ENCODE data around the gene TRPM4. TPM values are rescaled to one million over a fixed set of nuclear protein-coding genes. Genes with fewer than 3 reads are reported as not detected.
"Not testable (repeated sequence)": the region's sequence is repeated elsewhere in the genome, so short reads cannot be mapped to it uniquely, and the experiment has no call there.

TRPM4 gene
- total and polyA plus RNA-seq, 2 experiments from 2014 or later: 74.2 to 106 TPM

DNA sequence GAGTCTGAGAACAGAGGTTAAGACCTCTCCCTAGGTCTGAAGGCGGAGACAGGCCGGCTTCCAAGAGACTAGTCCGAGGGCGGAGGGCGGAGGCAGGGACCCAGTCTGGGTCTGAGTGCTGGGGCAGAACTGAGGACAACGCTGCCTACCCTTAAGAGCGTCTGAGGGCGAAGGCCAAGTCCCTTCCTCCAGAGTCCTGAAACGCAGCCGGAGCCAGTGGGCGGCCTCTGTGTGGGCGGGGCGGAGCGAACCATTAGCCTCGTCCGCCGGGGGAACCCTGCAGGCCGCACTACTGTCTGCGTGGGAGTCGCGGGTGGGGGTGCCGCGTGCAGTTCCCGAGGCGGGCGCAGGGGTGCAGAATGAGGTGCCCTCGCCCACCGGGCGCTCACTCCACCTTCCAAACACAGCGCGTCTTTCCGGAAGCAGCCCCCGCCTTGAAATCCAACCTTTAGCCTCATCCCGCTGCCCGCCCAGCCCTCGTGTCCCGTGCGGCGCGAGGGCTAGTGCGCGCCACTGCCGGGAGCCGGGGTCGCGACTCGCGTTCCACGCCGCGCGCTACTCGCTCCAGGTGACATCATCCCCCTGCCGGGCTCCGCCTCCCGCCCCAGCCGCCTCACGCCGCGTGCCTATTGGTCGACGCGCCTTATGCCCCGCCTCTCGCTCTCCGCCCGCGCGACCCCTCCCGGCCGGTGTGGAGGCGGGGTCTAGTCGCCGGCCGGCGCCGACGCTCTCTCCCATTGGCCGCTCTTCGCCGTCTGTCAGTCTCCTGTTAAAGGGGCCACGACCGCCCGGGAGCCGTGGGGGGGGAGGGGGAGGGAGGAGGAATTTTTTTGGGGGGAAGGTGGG lies 38.8 kb upstream of the TRPM4 start, which contains the start of gene C19orf73:
C19orf73 (minus strand) TSS at position 579 of the 846 bp plus-strand sequence; CDS start at position 458, 121 bp downstream.
- TF ChIP-seq, protein P1, sequence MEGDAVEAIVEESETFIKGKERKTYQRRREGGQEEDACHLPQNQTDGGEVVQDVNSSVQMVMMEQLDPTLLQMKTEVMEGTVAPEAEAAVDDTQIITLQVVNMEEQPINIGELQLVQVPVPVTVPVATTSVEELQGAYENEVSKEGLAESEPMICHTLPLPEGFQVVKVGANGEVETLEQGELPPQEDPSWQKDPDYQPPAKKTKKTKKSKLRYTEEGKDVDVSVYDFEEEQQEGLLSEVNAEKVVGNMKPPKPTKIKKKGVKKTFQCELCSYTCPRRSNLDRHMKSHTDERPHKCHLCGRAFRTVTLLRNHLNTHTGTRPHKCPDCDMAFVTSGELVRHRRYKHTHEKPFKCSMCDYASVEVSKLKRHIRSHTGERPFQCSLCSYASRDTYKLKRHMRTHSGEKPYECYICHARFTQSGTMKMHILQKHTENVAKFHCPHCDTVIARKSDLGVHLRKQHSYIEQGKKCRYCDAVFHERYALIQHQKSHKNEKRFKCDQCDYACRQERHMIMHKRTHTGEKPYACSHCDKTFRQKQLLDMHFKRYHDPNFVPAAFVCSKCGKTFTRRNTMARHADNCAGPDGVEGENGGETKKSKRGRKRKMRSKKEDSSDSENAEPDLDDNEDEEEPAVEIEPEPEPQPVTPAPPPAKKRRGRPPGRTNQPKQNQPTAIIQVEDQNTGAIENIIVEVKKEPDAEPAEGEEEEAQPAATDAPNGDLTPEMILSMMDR (IDR thresholded peaks at IDR 0.05; ENCODE audit: low read depth, low read length): no peak
- peak; percentile 97 for DNase-seq (ENCODE audit: low read depth in 1 of 2, low spot score in 1 of 2)
- Histone ChIP-seq H3K4me1 (ENCODE audit: low read depth) (peaks cover 11% of the 10 kb centered on the region), H3K27ac (peak within 1 kb of the TSS; percentile 94), H3K36me3 (no peaks in the 10 kb centered on the region), H3K27me3 (peaks cover 15% of the 10 kb centered on the region), H3K4me3 (peak within 1 kb of the TSS; percentile 66), H3K9me3 (ENCODE audit: low read depth) (no peaks in the 10 kb centered on the region)

DNA sequence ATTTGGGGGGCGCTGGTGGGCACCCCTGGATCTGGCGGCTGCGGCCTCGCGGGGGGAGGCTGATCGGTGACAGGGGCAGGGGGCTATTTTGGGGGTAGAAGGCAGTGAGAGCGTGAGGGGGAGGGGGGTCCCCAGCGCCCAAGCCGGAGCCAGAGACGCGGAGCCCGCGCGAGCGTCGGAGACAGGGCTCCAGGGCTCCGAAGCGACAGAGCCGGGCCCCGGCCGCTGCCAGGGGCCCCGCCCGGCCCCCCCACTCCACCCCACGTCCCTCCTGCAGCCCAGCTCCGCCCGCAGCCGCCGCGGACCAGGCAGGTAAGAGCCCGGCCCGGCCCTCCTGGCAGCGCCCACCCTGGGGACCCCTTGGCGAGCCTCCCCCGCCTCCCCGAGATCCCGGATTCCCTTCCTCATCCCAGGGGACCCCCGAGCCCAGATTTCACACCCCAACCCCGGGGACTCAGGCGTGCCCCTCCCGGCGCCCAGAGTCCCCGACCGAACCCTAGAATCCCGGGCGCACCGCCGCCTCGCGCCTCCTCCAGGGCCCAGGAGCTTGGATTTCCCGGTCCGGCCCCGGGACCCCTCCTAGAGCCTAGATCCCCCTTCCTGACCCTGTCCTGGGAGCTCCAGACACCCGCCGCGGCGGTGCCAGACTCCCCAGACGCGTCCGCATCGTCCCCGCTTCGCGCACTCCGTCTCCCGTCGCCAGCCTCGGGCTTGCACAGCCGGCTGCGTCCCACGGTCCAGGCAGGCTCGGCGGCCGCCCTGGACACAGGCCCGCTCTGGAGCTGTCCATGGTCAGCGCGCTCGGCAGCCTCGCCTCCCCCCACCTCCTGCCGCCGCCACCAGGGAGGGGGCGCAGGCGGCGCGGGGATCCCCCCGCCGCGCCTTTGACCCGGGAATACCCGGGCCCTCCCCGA lies 37.9 kb upstream of the TRPM4 start, which contains the start of gene PPFIA3:
PPFIA3 (plus strand) TSS at position 134 of the 914 bp plus-strand sequence. CDS start 8,330 bp downstream, outside the sequence.
- H3K27me3 ChIP-seq: peaks cover 15% of the 10 kb centered on the region
- TF ChIP-seq, protein P1 (IDR thresholded peaks at IDR 0.05; ENCODE audit: low read depth, low read length): no peak
- peak within 1 kb of the TSS; percentile 94 for H3K27ac ChIP-seq
- no peaks in the 10 kb centered on the region for H3K9me3 ChIP-seq (ENCODE audit: low read depth)
- peak within 1 kb of the TSS; percentile 66 for H3K4me3 ChIP-seq
- H3K4me1 ChIP-seq (ENCODE audit: low read depth): peaks cover 11% of the 10 kb centered on the region
- H3K36me3 ChIP-seq: no peaks in the 10 kb centered on the region
- peak; percentile 73 to 91 for DNase-seq (ENCODE audit: low read depth in 1 of 2, low spot score in 1 of 2)

DNA sequence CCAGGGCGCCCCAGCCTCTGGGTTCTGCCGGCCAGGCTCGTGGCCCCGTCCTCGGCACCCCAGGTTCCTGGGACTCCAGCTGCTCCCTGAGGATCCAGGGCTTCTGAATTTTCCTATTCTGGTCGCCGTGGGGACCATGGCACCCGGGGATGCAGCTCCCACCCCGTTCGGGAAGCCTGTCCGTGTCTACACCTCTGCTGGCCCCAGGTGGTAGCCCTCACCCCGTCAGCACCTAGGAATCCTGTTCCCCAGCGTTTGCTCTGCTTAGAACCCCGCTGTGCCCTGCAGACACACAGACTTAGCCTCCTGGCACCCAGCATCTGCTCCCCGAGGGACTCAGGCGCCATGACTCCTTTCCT lies 37.3 kb upstream of the TRPM4 start:
- Histone ChIP-seq H3K4me3 (no peak overlapping the region), H3K27ac (no peak overlapping the region), H3K4me1 (ENCODE audit: low read depth) (peaks cover 9% of the 10 kb centered on the region), H3K27me3 (peaks cover 15% of the 10 kb centered on the region), H3K9me3 (ENCODE audit: low read depth) (no peaks in the 10 kb centered on the region), H3K36me3 (no peaks in the 10 kb centered on the region)
- DNase-seq (ENCODE audit: low read depth in 1 of 2, low spot score in 1 of 2): no peak
- TF ChIP-seq, protein P1 (IDR thresholded peaks at IDR 0.05; ENCODE audit: low read depth, low read length): no peak

DNA sequence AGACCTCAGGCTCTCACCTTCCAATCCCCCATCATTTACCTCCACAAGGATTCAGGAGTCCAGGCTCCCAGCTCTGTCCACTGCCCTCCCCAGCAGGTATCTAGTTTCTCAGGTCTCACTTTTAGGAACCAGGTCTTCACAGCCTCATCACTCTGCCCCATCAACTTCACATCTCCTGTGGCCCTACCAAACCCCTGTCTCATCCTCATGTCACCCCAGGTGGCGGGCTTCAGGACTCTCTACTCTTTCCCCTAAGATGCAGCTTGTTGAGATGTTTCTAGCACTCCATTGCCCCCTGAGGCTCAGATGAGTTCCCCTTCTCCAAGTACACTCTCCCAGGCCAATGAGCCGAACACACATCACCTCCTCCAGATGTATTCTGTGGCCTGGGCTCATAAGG lies 36.7 kb upstream of the TRPM4 start:
- Histone ChIP-seq H3K36me3 (no peaks in the 10 kb centered on the region), H3K27me3 (peaks cover 15% of the 10 kb centered on the region), H3K27ac (no peak overlapping the region), H3K4me3 (no peak overlapping the region), H3K4me1 (ENCODE audit: low read depth) (peaks cover 7% of the 10 kb centered on the region), H3K9me3 (ENCODE audit: low read depth) (no peaks in the 10 kb centered on the region)
- TF ChIP-seq, protein P1 (IDR thresholded peaks at IDR 0.05; ENCODE audit: low read depth, low read length): no peak
- no peak for DNase-seq (ENCODE audit: low read depth in 1 of 2, low spot score in 1 of 2)

DNA sequence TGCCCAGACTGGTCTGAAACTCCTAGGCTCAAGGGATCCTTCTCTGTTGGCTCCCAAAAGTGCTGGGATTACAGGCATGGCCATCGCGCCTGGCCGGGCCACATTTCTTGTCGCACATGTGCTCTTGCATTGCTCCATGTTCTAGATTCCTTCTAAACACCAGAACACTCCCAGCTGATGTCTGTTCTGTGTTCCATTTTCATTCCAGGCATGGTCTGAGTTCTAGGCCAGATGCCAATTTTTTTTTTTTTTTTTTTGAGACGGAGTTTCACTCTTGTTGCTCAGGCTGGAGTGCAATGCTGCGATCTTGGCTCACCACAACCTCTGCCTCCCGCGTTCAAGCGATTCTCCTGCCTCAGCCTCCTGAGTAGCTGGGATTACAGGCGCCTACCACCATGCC lies 35.8 kb upstream of the TRPM4 start:
- peak in 1 of 2 donors; percentile 33 for DNase-seq (ENCODE audit: low read depth in 1 of 2, low spot score in 1 of 2)
- peaks cover 15% of the 10 kb centered on the region for H3K27me3 ChIP-seq
- not testable (repeated sequence) for H3K36me3 ChIP-seq; H3K27ac ChIP-seq; H3K4me3 ChIP-seq; H3K9me3 ChIP-seq (ENCODE audit: low read depth); H3K4me1 ChIP-seq (ENCODE audit: low read depth)

DNA sequence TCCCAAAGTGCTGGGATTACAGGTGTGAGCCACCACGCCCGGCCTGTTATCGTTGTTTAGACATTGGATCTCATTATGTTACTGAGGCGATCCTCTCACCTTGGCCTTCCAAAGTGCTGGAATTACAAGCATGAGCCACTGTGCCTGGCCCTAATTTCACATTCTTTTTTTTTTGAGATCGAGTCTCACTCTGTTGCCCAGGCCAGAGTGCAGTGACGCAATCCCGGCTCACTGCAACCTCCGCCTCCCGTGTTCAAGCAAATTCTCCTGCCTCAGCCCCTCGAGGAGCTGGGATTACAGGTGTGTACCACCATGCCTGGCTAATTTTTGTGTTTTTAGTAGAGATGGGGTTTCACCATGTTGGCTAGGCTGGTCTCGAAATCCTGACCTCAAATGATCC lies 34.3 kb upstream of the TRPM4 start:
- H3K9me3 ChIP-seq (ENCODE audit: low read depth); H3K4me1 ChIP-seq (ENCODE audit: low read depth); H3K4me3 ChIP-seq; DNase-seq (ENCODE audit: low read depth in 1 of 2, low spot score in 1 of 2); H3K36me3 ChIP-seq; H3K27ac ChIP-seq: not testable (repeated sequence)
- H3K27me3 ChIP-seq: peaks cover 15% of the 10 kb centered on the region
